K562 (cell line): Measurements from ENCODE around the gene PSD2. TPM values are rescaled to one million over a fixed set of nuclear protein-coding genes. Genes with fewer than 3 reads are reported as not detected.
A peak's percentile ranks its signal among the peaks of the same experiment; 100 is the strongest.

Experiments
- ATF7 ChIP-seq: fragments of 450-650 bp; IDR thresholded peaks from 2 replicates; pipeline ENCODE4 v1.7.1; 2014; ENCODE audit warnings: mild to moderate bottlenecking, moderate library complexity
- CBFA2T2 ChIP-seq: fragments of 450-650 bp; conservative IDR thresholded peaks from 2 replicates; pipeline ENCODE4 v1.6.1; 2017; ENCODE audit warnings: mild to moderate bottlenecking
- CBFA2T3 ChIP-seq: fragments of 450-650 bp; IDR thresholded peaks from 2 replicates; pipeline ENCODE4 v1.6.1; 2017
- ESRRA ChIP-seq: fragments of 450-650 bp; IDR thresholded peaks from 2 replicates; pipeline ENCODE4 v1.6.1; 2014; ENCODE audit warnings: low read depth, mild to moderate bottlenecking, moderate library complexity, borderline replicate concordance
- ETS1 ChIP-seq: conservative IDR thresholded peaks from 2 replicates; pipeline ENCODE4 v1.6.1; 2011; ENCODE audit warnings: low read depth, mild to moderate bottlenecking, low read length; ENCODE audit not compliant: control insufficient read depth
- HCFC1 ChIP-seq: IDR thresholded peaks from 2 replicates; pipeline ENCODE4 v1.6.1; 2012; ENCODE audit warnings: low read depth, low read length, improper control_type of control experiment
- HEY1 ChIP-seq: fragments of 250-450 bp; sonication (Bioruptor Pico); IDR thresholded peaks from 2 replicates; pipeline ENCODE4 v1.5.0; 2020; ENCODE audit warnings: mild to moderate bottlenecking, moderate library complexity, borderline replicate concordance
- HINFP ChIP-seq: fragments of 450-650 bp; conservative IDR thresholded peaks from 2 replicates; pipeline ENCODE4 v1.6.1; 2016; ENCODE audit warnings: missing genetic modification characterization, low read depth, mild to moderate bottlenecking, control low read depth, missing compliant biosample characterization
- NFIC ChIP-seq: fragments of 450-650 bp; IDR thresholded peaks from 2 replicates; pipeline ENCODE4 v1.6.1; 2017; ENCODE audit warnings: mild to moderate bottlenecking, inconsistent platforms
- PBX2 ChIP-seq, 2 experiments: IDR thresholded peaks in 1 of 2; conservative IDR thresholded peaks in 1 of 2; 2 replicates each; pipeline ENCODE4 v1.6.1; 2016; ENCODE audit warnings: low read depth in 2 of 2, mild to moderate bottlenecking in 1 of 2, missing compliant biosample characterization in 1 of 2, missing genetic modification characterization in 1 of 2, moderate library complexity in 1 of 2
- PHF21A ChIP-seq: fragments of 450-650 bp; IDR thresholded peaks from 2 replicates; pipeline ENCODE4 v1.6.1; 2017; ENCODE audit warnings: low read depth, borderline replicate concordance
- POLR2H ChIP-seq: IDR thresholded peaks from 2 replicates; pipeline ENCODE4 v1.6.1; 2016; ENCODE audit warnings: missing genetic modification characterization, low read depth, mild to moderate bottlenecking, control low read depth, missing compliant biosample characterization, moderate library complexity
- SIRT6 ChIP-seq: IDR thresholded peaks from one replicate; pipeline ENCODE4 v1.6.1; 2012; ENCODE audit warnings: low read depth, mild to moderate bottlenecking, control low read depth, inconsistent platforms, low read length, moderate library complexity
- SMAD1 ChIP-seq: fragments of 150-350 bp; IDR thresholded peaks from 2 replicates; pipeline ENCODE4 v1.6.1; 2014; ENCODE audit warnings: low read length, low read depth; ENCODE audit not compliant: partially characterized antibody
- THRA ChIP-seq: fragments of 450-650 bp; IDR thresholded peaks from 2 replicates; pipeline ENCODE4 v1.6.1; 2017; ENCODE audit warnings: mild to moderate bottlenecking, moderate library complexity
- ZBTB12 ChIP-seq: fragments of 250-450 bp; sonication (Bioruptor Pico); IDR thresholded peaks from 2 replicates; pipeline ENCODE4 v1.4.0; 2020
- polyA plus RNA-seq, 8 experiments: library from polyadenylated mRNA; depleted of rRNA in 4 of 8; stranded (reverse) in 5 of 8; unstranded in 3 of 8; fragments of >200 nt; fragmentation: Nextera tagmentation in 2 of 8; fragmentation: Illumina TruSeq in 1 of 8; extraction: Ambion mirVana in 2 of 8; extraction: Trizol in 1 of 8; gene quantifications; 2 replicates each; pipeline versions ENCODE4 v1.2.1 to v1.2.3, GENCODE V29; 2011 to 2014; ENCODE audit warnings: inconsistent platforms in 1 of 8, missing spikeins in 1 of 8
- total RNA-seq, 7 experiments: library from RNA; depleted of rRNA in 6 of 7; stranded (reverse); fragments of >200 nt in 6 of 7; fragmentation: Illumina TruSeq in 2 of 7; extraction: Trizol in 2 of 7; gene quantifications; 2 replicates each; pipeline versions ENCODE4 v1.2.1 to v1.2.3, GENCODE V29; 2011 to 2021; ENCODE audit warnings: low replicate concordance in 1 of 7

The PSD2 gene
- total and polyA plus RNA-seq, 9 of the 15 experiments (the other 6 are each of a cell fraction or from before 2014, with no cell fraction given): 0.01 to 0.09 (median 0.04) TPM; not detected in 4

GRCh38 chr5:139747583-139748504 is 47.8 kb upstream of the PSD2 start (continued):
- TF ChIP-seq ZBTB12 (0 out of 2 replicates have a peak, but pooled peaks have one; percentile 10), HEY1 (CRISPR knock-in tag) (no peak), CBFA2T2 (no peak; the same call in 1 of the 2 replicates), PHF21A (no peak), POLR2H (tag) (no peak), SIRT6 (no peak), ETS1 (no peak), HCFC1 (no peak), THRA (no peak), PBX2 (CRISPR knock-in tag; IDR thresholded peaks at IDR 0.05; ENCODE audit: low read depth) (no peak), PBX2 (tag; conservative IDR thresholded peaks at IDR 0.05; ENCODE audit: low read depth) (no peak), ESRRA (no peak), CBFA2T3 (no peak), SMAD1 (no peak), ATF7 (peak; percentile 78), NFIC (no peak), HINFP (tag) (no peak)
